GM08714 (cell line): ENCODE results near the gene FAM168A.

Source experiments
- H3K4me3 ChIP-seq: fragments of 200-500 bp; sonication (Bioruptor generic); 2 replicates; pipeline ENCODE4 v1.5.1; 2014; ENCODE audit warnings: mild to moderate bottlenecking, low read length, inconsistent platforms
- ZNF274 ChIP-seq: IDR thresholded peaks from 2 replicates; pipeline ENCODE4 v1.6.1; 2012; ENCODE audit warnings: mild to moderate bottlenecking, low read depth, low read length

The FAM168A gene

DNA sequence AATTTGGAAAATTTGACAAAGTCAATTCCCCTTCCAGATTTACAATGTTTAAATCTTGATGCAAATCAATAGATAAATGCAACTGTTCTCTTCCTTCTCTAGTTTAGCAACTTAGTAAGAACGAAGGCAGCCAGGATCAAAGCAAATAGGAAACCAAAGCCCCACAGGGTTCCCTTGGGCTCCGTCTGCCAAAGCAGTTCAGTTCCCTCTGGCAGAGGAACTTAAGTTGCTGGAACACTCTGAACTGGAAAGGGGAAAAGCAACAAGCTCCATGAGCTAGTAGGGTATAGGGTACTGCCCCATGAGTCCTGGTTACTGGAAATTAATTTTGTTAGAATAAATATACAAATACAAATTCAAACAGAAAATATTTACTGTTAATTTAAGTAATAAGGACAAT lies 130.4 kb downstream of the FAM168A start:
- no peak for TF ChIP-seq ZNF274

DNA sequence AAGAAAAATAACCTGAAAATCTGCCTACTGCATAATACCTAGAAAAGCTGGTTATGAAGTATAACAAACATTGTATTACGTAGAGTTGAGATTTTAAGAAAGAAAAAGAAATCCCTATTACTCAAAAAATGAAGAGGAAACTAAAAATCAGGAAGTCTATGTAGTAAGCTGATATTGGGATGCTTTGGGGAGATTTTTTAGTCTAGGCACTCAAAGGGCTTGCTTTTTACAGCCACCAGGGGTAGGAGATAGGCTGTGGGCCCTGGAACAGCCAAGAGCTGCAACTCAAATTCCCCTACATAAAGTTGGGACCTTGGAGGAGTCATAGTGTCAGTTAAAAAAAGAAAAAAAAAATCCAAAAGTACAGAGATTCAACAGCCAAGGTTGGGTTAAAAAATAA lies 131.3 kb downstream of the FAM168A start:
- TF ChIP-seq ZNF274, result no peak
- no peak overlapping the region for H3K4me3 ChIP-seq

More for the DNA sequence above, 130.4 kb downstream of the FAM168A start:
- H3K4me3 ChIP-seq, result no peak overlapping the region

DNA sequence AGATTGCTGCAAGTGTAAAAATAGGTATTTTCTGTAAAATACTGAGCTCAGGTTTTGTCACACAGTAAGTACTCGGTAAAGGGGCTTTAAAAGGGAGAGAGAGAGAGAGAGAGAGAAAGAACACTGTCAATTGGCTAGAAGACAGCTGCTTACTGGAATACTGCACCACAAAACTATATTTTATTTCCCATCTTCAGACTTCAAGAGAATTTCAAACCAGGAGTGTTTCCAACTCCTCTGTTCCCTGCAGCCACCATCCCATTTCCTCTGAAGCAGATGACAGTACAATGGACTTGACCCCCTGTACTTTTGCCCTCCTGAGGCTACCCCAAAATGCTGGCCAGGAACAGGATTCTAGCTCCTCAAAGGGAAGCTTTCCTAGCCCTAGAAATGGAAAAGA lies 132.0 kb downstream of the FAM168A start:
- no peak for TF ChIP-seq ZNF274
- H3K4me3 ChIP-seq, result no peak overlapping the region

DNA sequence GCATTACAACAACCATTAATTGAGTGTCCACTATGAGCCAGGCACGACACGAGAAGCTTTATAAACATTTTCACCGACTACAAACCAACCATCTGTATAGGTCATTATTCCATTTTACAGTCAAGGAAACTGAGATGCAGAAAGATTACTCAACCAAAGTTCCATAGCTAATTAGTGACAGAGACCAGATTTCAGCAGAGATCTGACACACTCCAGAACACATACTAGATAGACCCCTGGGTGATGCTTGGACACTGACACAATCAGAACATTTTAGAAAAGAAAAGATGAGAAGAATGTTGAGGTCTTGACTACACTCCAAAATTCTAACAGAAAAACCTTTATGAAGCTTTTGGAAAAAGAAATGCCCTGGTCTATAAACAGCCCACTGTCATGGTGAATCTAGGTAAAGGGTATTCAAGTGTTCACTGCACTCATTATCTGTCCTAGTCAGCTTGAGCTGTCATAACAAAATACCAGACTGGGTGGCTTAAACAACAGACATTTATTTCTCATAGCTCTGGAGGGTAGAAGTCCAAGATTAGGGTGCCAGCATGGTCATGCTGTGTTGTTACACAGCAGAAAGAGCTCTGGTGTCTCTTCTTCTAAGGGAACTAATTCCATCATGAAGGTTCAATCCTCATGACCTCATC lies 132.8 kb downstream of the FAM168A start:
- TF ChIP-seq ZNF274, result no peak
- no peak overlapping the region for H3K4me3 ChIP-seq

DNA sequence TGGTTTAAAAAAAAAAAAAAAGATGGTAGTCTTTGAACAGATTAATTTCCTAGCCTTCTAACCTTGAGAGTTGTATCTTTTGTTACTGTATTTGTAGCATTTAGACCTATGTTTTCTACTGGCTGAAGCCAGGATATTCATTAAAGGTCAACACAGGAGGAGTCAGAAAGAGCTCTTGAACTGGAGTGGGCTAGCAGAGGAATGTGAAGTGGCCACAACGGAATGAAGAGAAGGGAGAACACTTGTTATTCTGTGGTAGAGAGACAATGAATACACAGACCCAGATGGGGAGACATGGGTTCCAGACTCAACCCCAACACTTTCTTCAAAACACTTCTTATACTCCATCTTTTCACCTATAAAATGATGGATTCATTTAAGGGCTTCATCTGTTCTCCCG lies 133.6 kb downstream of the FAM168A start:
- TF ChIP-seq ZNF274, result no peak
- no peak overlapping the region for H3K4me3 ChIP-seq

DNA sequence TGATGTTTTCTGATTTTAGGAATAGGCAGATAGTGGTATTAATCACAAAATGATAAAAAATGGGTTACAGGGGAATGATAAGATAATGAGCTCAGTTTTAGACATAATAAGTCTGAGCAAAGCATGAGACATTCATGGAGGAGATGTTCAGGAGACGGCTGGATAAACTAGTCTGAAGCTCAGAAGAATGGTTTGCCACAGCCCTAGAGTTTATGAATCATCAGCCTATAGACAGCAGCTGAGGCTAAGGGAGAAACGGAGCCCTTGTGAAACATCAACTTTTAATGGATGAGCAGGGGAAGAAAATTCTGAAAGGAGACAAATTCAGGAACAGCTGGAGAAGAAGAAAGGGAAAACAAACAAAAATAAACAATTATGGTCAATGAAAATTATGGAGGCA lies 134.6 kb downstream of the FAM168A start:
- H3K4me3 ChIP-seq, result no peak overlapping the region
- no peak for TF ChIP-seq ZNF274

DNA sequence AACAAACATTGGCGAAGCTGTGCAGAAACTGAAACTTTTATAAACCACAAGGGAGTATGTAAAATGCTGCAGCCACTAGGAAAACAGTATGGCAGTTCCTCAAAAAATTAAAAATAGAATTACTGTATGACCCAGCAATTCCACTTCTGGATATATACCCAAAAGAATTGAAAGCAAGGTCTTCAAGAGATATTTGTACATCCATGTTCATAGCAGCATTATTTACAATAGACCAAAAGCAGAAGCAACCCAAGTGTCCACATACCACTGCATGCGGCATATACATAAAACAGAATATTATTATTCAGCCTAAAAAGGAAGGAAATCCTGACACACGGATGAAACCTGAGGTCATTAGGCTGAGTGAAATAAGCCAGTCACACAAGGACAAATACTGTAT lies 135.9 kb downstream of the FAM168A start:
- TF ChIP-seq ZNF274, result no peak
- H3K4me3 ChIP-seq, result no peak overlapping the region

DNA sequence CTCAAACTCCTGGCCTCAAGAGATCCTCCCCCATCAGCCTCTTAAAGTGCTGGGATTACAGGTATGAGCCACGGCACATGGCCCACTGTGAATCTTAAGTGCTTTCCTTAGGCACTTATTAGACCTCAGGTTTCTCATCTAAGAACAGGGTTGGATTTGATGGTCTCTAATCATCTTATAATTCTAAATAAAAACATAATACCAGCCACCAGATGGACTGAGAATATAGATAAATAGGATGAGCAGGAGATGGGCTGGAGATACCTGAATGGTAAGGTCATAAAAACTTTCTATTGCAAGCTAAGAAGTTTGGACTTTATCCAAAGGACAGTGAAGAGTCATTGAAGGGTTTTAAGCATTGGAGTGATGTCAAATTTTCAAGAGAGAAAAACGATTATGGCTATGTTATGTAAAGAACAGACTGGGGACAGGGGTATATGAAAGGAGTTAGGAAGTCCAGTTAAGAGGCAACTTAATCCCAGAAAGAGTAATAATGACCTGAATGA lies 136.5 kb downstream of the FAM168A start:
- no peak for TF ChIP-seq ZNF274

DNA sequence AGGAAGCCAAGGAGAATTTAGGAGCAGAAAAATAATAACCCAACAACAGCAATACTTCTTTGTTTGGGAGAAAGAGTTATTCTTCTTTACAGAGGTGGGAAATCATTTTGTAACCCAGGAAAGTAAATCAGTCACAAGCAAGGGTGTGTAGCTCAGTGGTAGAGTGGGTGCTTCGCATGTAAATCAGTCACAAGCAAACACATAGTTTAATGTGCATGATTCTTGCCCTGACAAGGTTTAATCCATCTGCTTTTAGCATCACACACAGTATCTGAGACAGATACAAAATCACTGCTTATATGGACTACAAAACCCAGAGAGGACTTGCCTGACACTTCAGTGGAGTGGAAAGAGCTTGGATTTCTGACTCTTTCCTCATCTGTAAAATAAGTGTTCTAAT lies 139.7 kb downstream of the FAM168A start:
- no peak overlapping the region for H3K4me3 ChIP-seq
- TF ChIP-seq ZNF274, result no peak

More for the DNA sequence above, 136.5 kb downstream of the FAM168A start:
- no peak overlapping the region for H3K4me3 ChIP-seq

DNA sequence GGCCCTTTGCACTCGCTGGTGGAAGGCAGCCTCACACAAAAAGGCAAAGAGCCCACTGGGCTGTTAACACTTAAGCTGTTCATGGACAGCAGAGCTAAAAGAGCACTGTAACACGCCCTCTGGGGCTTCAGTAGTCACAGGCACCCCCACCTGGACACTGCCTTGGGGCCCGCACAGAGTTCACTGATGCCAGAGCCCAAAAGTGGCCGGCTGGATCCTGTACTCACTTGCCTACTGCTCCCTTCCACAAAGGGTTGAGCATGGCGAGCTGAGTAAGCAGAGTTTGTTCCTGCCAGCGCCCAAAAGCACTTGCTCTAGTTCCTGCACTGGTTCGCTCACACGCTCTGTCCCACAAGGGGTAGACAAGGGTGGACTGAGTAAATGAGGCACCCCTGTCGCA lies 142.9 kb downstream of the FAM168A start:
- no peak for TF ChIP-seq ZNF274

DNA sequence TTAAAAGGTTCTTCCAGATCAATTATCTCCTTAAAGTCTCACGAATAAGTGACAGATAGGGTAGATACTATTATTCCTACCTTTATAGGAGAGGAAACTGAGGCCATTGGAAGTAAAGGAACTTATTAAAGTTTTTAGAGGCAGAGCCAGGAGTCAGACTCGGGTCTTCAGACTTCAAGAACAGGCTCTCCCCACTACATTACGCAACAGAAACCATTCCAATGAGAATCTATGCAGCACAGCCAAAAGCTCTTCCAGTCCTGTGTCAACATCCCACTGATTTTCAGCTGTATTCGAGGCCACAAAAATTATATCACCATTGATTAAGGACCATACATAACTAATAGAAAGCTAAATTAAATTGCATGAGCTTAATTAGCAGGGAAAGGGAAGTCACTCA lies 144.3 kb downstream of the FAM168A start:
- TF ChIP-seq ZNF274, result no peak
- no peak overlapping the region for H3K4me3 ChIP-seq

More for the DNA sequence above, 142.9 kb downstream of the FAM168A start:
- H3K4me3 ChIP-seq, result no peak overlapping the region

DNA sequence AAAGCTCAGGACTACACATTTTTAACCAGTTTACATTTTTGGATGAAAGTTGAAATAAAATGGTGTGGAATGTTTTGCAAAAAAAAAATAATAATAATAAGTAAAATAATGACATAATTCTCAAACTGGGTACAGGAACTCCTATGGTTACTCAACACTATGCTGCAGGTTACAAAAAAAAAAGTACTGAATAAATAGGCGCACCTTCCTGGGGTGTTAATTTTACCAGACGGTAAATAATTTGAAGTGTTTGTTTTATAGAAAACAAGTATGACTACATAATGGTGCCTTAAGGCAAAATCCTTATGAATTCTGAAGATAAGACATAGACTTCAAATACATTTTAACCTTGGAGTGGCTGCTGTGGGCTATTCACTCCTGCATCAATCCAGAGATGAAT lies 145.2 kb downstream of the FAM168A start:
- no peak overlapping the region for H3K4me3 ChIP-seq
- no peak for TF ChIP-seq ZNF274

DNA sequence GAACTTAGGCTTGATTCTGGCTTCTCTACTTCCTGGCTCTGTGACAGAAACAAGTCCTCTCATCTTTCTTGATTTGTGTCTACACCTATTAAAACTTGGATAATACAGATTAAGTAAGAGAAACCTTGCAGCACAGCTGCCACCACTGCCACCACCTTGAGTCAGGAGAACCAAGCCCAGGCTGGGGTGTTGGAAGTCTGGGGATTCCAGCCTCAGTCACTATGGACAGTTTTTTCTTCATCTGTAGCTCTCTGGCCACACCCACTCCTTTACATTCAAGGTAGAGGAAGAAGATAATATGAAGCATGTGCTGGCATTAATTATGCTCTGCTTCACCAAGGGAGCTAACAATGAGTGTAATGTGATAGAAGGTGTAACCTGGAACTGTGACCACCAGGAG lies 146.0 kb downstream of the FAM168A start:
- no peak overlapping the region for H3K4me3 ChIP-seq
- no peak for TF ChIP-seq ZNF274

DNA sequence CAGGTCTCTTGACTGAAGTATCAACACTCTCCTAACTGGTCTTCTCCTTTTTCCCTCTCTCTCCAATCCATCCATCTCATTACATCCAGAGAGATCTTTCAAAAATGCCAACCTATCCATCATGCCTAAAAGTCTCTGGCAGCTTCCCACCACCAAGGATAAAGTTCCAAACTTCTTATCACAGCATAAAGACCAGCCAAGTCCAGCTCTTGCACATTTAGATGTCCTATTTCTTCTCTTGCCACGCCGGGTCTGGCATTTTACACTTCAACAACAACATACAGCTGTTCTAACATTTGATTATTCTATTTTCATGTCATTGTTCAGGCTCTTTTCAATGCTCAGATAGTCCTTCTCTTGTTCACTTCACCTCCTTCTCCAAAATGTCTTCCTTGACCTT lies 151.1 kb downstream of the FAM168A start:
- no peak for TF ChIP-seq ZNF274
- H3K4me3 ChIP-seq, result no peak overlapping the region

DNA sequence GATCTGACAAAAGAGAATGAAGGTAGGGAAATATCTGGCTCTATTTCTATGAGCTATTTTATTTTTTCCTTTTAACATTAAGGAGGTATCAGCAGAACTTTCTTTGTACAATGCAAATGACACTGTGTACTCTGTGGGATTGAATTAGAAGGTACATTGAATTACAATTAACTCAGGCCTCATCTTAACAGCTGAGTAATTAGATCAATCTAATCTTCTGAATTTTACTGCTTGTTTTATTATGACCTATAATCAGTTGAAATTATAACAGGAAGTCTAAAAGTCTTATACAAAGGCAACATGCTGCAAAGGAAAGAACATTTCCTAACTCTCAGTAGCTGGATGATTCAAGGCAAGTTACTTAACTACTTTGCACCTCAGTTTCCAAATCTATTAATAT lies 151.9 kb downstream of the FAM168A start:
- no peak for TF ChIP-seq ZNF274
- no peak overlapping the region for H3K4me3 ChIP-seq
